GM18858 (cell line): ENCODE results near the gene RPGRIP1.
"Not testable (repeated sequence)": the region's sequence is repeated elsewhere in the genome, so short reads cannot be mapped to it uniquely, and the experiment has no call there.

ENCODE experiments used
- ATAC-seq: cut with Tn5 transposase; IDR thresholded peaks from one replicate; pipeline ENCODE4 v1.9.1; 2021; ENCODE audit not compliant: unreplicated experiment

Gene RPGRIP1

GRCh38 chr14:21258005-21258888, 21.6 kb upstream of the RPGRIP1 start:
- no peak for ATAC-seq

DNA sequence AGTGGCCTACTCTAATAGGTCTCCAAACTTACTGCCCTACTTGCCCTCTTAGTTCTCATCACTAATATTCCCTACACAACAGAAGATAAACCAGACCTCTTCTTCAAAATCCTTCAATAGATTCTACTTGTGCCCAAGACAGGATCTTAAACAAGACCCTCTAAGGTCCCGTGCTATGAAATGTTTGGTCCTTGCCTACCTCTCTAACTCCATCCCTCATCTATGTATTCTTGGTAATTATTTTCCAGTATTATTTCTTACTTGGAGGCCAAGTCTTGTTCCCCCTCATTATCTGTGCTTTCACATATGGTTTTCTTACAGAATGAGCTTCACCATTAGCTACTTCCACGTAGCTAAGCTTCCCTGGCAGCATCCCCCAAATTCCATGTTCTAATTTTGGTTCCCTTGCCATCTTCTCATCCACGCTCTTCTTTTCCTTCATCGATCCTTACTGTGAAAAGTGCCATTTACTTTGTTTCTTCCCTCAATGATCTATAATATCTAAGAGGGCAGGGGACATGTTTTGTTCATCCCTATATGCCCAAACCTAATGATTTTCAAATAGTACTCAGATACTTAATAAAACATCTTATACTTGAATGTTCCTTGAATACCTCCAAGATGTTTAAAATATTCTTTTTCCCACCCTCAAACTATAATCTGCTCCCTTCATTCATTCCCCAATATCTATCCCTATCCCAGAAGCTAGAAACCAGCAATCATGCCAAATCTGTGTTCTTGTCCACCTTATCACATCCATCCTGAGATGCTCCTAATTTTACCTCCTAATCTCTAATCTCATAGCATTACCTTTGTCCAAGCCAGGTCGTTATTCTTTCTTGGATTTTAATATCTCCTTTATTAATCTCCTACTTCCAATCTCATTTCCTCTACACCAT, 20.7 kb upstream of the RPGRIP1 start:
- no peak for ATAC-seq

- no peak for ATAC-seq
These were observed 18.1 kb upstream of the RPGRIP1 start for GRCh38 chr14:21261824-21262223.

DNA sequence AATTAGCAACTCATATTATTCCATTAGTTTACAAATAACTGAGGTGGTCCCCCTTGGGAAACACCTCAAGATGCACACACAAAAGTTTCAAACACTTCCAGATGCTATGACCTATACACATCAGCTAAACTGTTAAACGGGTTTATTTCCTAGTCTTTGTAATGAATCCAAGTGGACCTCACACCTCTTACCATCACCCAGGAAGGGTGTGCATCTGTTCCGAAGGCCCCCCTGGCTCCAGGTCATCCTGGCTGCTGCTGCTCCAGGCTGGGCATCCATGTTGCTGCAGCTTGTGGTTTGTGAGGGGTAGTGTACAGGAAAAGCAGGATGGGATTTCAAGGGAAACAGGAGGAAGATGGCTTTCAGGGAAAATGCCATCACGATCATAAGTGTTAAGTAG, 17.5 kb upstream of the RPGRIP1 start:
- ATAC-seq, result no peak

DNA sequence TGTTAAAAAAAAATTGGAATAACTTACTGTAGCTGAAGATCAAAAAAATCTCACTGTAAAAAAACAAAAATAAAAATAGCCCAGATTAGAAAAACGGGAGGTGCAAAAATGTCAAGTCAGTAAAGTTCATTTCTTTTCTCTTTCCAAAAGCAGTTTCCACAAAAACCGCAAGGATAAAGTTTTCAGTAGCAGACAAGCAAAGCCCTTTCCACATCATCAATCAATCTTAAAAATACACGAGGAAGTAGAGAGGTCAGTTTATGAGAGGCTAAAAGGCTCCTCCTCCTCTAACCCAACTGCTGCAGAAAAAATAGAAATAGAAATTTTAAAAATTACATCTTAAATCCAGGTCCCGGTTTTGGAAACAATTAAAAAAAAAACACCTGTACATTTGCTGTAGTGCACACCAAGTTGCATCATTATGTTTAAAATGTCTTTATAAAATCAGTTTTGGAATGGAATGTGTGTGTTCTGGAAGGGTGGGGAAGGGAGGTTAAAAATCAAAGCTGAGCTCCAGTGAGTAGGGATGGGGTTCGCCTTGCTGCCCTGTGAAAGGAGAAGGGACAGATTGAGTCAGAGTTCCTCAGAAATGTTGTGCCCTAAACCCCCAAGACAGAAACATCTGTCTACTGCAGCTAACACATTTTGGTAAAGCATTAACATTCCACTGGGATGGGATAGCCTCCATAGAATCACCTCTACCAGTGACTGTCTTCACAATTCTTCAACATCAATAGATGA, 16.4 kb upstream of the RPGRIP1 start:
- no peak for ATAC-seq

GRCh38 chr14:21264025-21264801, 15.7 kb upstream of the RPGRIP1 start:
- peak; percentile 74 for ATAC-seq

GRCh38 chr14:21267431-21267845, 12.4 kb upstream of the RPGRIP1 start:
- no peak for ATAC-seq

DNA sequence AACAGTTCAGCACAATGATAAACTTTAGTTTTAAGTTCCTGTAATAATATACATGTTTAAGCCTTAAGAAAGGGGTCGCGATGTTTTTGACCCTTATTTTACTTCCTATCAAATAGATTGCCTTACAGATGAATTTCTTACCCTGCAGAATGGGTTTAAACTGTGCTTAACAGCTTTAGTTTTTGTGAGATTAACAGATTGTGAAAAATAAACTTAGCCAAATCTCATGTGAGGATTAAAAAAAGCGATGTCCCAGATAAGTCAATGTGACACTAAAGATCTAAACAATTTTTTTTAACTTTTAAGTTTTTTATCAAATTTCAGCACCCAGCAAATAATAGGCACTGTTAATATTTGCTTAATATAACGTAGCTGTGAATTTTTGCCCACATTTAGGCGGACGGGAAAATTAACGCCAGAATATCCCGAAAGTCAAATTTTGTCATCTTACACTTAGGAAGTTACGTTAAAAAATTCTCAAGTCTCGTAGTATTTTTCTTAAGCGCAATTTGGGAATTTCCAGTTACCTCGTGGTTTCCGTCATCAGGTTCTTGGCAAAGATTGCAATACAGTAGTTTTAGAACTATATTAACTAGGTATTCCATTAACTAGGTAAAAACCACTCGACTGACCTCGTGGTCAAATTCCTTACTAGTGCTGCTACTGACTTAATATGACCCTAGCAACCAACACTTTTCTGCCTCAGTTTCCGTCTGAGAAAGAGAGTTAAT, 11.8 kb upstream of the RPGRIP1 start:
- ATAC-seq, result no peak

- ATAC-seq, result no peak
These were observed 11.1 kb upstream of the RPGRIP1 start for GRCh38 chr14:21268617-21269251.

- ATAC-seq, result peak; percentile 90
These were observed 10.4 kb upstream of the RPGRIP1 start, which contains the start of gene HNRNPC for GRCh38 chr14:21269252-21270046. Gene HNRNPC, minus strand, starts transcription at chr14:21269442. Its CDS starts 35,249 bp downstream, at chr14:21234193.

DNA sequence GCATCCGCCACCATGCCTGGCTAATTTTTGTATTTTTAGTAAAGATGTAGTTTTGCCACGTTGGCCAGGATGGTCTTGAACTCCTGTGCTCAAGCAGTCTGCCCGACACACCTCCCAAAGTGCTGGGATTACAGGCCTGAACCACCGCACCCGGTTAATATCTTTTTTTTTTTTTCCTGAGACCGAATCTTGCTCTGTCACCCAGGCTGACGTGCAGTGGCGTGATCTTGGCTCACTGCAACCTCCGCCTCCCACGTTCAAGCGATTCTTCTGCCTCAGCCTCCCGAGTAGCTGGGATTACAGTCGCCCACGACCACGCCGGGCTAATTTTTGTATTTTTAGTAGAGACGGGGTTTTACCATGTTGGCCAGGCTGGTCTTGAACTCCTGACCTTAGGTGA, 7.2 kb upstream of the RPGRIP1 start:
- ATAC-seq, result not testable (repeated sequence)

DNA sequence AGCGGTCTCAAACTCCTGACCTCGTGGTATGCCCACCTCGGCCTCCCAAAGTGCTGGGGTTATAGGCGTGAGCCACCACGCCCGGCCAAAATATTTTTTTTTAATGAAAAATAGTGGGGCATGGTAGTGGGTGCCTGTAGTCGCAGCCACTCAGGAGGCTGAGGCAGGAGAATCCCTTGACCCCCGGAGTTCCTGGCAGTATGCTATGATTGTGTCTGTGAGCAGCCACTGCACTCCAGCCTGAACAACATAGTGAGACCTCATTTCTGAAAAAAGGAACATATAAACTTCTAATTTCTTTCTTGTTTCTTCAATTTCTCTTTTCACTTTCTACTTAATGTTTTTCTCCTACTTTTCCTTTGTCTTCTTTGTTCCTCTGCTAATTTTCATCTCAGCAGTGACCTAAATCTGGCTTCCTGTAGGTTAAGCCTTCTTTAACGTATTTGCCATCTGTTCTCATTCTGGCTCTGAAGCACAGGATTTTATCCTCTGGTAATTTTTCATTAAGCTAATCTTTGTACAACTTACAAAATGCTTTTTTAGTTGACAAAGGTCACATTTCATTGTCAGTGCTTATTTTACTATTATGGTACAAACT, 4.5 kb upstream of the RPGRIP1 start:
- ATAC-seq, result no peak

- ATAC-seq, result no peak
These were observed 1.3 kb upstream of the RPGRIP1 start for GRCh38 chr14:21278632-21279031.

DNA sequence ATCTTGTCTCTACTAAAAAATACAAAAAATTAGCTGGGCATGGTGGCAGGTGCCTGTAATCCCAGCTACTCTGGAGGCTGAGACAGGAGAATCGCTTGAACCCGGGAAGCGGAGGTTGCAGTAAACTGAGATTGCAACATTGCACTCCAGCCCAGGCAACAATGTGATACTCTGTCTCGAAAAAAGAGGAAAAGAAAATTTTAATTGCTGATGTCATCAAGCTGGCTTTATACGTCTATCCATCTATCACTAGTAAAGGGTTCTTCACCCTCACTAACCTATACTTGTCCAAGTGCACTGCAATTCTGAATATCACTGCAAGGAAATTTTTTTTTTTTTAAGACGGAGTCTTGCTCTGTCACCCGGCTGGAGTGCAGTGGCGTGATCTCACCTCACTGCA, 2.0 kb downstream of the RPGRIP1 start:
- not testable (repeated sequence) for ATAC-seq

- not testable (repeated sequence) for ATAC-seq
These were observed 6.6 kb downstream of the RPGRIP1 start for GRCh38 chr14:21286516-21286915.

DNA sequence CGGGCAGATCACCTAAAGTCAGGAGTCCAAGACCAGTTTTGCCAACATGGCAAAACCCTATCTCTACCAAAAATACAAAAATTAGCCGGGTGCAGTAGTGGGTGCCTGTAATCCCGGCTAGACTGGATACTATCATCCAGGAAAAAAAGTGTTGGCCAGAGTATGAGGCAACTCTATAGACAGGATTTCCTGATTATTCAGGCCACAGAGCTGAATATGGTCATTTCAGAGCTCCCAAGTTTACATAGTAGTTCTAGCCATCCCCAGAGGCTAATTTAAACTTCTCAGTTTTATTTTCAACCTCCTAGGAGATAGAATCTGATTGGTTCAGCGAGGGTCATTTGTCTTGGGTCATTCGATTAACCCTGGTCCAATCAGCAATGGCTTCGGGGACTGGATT, 7.3 kb downstream of the RPGRIP1 start:
- ATAC-seq, result no peak

- not testable (repeated sequence) for ATAC-seq
These were observed 14.1 kb downstream of the RPGRIP1 start for GRCh38 chr14:21294026-21294425.

- ATAC-seq, result no peak
These were observed 18.5 kb downstream of the RPGRIP1 start for GRCh38 chr14:21298358-21298757.
